Fibroblast of lung (primary cell): ENCODE data around the gene ACSS3. TPM values are rescaled to one million over a fixed set of nuclear protein-coding genes. Genes with fewer than 3 reads are reported as not detected.
"Not testable (repeated sequence)": the region's sequence is repeated elsewhere in the genome, so short reads cannot be mapped to it uniquely, and the experiment has no call there.

ENCODE experiments used
- DNase-seq, 2 donors: peaks; one replicate each; pipeline versions ENCODE4 v3.0.0 to v3.0.0-alpha.2; 2010; ENCODE audit warnings: low read depth in 2 of 2
- H2AFZ ChIP-seq: 2 replicates; pipeline ENCODE4 v1.5.1; 2012; ENCODE audit warnings: low read length, control low read depth, inconsistent platforms
- H3K27ac ChIP-seq: 2 replicates; pipeline ENCODE4 v1.5.1; 2011; ENCODE audit warnings: low read length, control low read depth; ENCODE audit not compliant: insufficient read depth
- H3K27me3 ChIP-seq: 2 replicates; pipeline ENCODE4 v1.5.1; 2011; ENCODE audit warnings: mild to moderate bottlenecking, low read length; ENCODE audit not compliant: control insufficient read depth, insufficient read depth
- H3K36me3 ChIP-seq: 2 replicates; pipeline ENCODE4 v1.5.1; 2011; ENCODE audit warnings: low read length; ENCODE audit not compliant: control insufficient read depth, insufficient read depth
- H3K4me1 ChIP-seq: 2 replicates; pipeline ENCODE4 v1.5.1; 2011; ENCODE audit warnings: low read length; ENCODE audit not compliant: control insufficient read depth, insufficient read depth; ENCODE audit errors: extremely low read depth
- H3K4me2 ChIP-seq: 2 replicates; pipeline ENCODE4 v1.5.1; 2011; ENCODE audit warnings: low read length, control low read depth; ENCODE audit not compliant: insufficient read depth; ENCODE audit errors: extremely low read depth
- H3K4me3 ChIP-seq, 4 experiments: fragments of 200-600 bp in 1 of 4; sonication (generic) in 1 of 4; replicated peaks in 1 of 4; 2 replicates each; pipeline ENCODE4 v1.5.1; 2011 to 2016; ENCODE audit warnings: low read length in 4 of 4, low read depth in 3 of 4, mild to moderate bottlenecking in 3 of 4, control low read depth in 2 of 4, inconsistent platforms in 1 of 4, mixed read lengths in 1 of 4; ENCODE audit not compliant: insufficient read depth in 1 of 4; ENCODE audit errors: control extremely low read depth in 1 of 4
- H3K79me2 ChIP-seq: 2 replicates; pipeline ENCODE4 v1.5.1; 2012; ENCODE audit warnings: mild to moderate bottlenecking, low read length, inconsistent platforms; ENCODE audit not compliant: control insufficient read depth, insufficient read depth
- H3K9ac ChIP-seq: 2 replicates; pipeline ENCODE4 v1.5.1; 2011; ENCODE audit warnings: mild to moderate bottlenecking, low read length, control low read depth; ENCODE audit not compliant: insufficient read depth
- H3K9me3 ChIP-seq: 2 replicates; pipeline ENCODE4 v1.5.1; 2012; ENCODE audit warnings: low read depth, low read length; ENCODE audit not compliant: control insufficient read depth, insufficient read depth
- H4K20me1 ChIP-seq: 2 replicates; pipeline ENCODE4 v1.5.1; 2011; ENCODE audit warnings: low read length; ENCODE audit not compliant: control insufficient read depth, insufficient read depth; ENCODE audit errors: extremely low read depth
- EZH2 ChIP-seq: IDR thresholded peaks from 2 replicates; pipeline ENCODE4 v1.5.1; 2012; ENCODE audit warnings: low read length, control low read depth, mild to moderate bottlenecking; ENCODE audit errors: missing control alignments
- polyA plus RNA-seq, 2 donors: library from polyadenylated mRNA; depleted of rRNA in 1 of 2; stranded (reverse) in 1 of 2; unstranded in 1 of 2; fragments of >200 nt; gene quantifications; 2 replicates each; pipeline ENCODE4 v1.2.1, GENCODE V29; 2011 to 2012; ENCODE audit warnings: missing spikeins in 1 of 2
- total RNA-seq: library from RNA; depleted of rRNA; stranded (reverse); fragments of >200 nt; gene quantifications from 2 replicates; pipeline ENCODE4 v1.2.1, GENCODE V29; 2014
- TF ChIP-seq, protein P1 (sequence below), 2 donors: IDR thresholded peaks in 1 of 2; conservative IDR thresholded peaks in 1 of 2; 1 replicate in 1 of 2; 2 replicates in 1 of 2; pipeline ENCODE4 v1.5.1; 2011 to 2012; ENCODE audit warnings: low read length in 2 of 2, control low read depth in 1 of 2, inconsistent platforms in 1 of 2, low read depth in 1 of 2, mild to moderate bottlenecking in 1 of 2

Gene ACSS3
- total and polyA plus RNA-seq, 2 donors (not counting 1 experiment from before 2014, with no cell fraction given), result 10.3 to 47.4 TPM

DNA sequence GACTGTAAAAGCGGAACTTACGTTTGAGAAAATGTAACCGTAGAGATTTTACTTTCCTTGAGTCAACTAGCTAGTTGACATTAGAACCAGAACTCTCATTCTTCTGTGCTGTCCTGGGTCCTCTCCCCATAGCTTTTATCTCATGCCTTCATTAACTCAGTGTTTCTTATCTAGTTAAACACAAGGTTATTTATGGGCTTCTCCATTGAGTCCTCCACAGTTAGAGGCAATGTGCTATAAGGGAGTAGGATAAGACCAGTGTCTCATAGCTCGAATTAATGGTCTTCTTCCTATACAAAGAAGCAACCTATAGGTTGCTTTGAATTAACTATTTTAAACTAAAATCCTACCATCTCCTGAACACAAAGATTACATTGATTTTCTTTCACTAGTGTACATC is 129.8 kb downstream of the ACSS3 start:
- no peak overlapping the region for H3K9ac ChIP-seq
- no peaks in the 10 kb centered on the region for H3K79me2 ChIP-seq
- DNase-seq, result no peak

DNA sequence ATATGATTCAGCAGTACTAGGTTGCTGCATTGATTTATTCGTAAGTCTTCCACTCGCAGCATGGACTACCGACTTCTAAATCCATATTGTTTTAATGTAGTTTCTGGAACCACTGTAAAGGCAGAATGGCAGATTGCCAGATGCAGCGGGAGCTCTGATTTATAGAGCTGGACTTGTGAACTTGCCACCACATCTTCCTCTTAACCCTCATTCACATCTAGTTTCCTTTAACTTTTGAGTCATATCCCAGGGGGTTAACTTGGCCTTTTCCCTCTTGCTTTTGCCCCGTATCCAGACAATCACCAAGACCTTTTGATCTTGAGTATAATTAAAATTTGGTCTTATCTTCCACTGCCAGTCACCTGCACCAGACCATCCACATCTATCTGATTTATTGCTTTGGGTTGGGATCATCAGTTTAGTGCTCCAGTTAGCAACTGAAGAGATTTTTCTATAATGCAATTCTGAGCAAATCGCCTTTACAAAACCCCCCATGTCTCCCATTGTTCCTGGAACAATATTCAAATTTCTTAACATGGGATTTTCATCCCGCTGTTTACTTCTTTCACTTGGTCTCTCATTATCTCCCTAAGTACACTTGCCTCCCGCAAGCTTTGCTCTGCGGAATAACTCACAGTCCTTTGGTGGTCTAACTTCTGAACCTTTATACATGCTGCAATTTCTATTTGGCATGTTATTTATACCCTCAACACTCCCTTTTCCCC is 130.5 kb downstream of the ACSS3 start:
- TF ChIP-seq, protein P1, sequence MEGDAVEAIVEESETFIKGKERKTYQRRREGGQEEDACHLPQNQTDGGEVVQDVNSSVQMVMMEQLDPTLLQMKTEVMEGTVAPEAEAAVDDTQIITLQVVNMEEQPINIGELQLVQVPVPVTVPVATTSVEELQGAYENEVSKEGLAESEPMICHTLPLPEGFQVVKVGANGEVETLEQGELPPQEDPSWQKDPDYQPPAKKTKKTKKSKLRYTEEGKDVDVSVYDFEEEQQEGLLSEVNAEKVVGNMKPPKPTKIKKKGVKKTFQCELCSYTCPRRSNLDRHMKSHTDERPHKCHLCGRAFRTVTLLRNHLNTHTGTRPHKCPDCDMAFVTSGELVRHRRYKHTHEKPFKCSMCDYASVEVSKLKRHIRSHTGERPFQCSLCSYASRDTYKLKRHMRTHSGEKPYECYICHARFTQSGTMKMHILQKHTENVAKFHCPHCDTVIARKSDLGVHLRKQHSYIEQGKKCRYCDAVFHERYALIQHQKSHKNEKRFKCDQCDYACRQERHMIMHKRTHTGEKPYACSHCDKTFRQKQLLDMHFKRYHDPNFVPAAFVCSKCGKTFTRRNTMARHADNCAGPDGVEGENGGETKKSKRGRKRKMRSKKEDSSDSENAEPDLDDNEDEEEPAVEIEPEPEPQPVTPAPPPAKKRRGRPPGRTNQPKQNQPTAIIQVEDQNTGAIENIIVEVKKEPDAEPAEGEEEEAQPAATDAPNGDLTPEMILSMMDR (conservative IDR thresholded peaks at IDR 0.05 in 1 of 2, IDR thresholded peaks at IDR 0.05 in 1 of 2; ENCODE audit: low read depth in 1 of 2, low read length in 2 of 2), result no peak
- no peak for TF ChIP-seq EZH2
- Histone ChIP-seq H2AFZ (no peak overlapping the region), H3K27me3 (no peaks in the 10 kb centered on the region), H3K27ac (no peak overlapping the region), H3K9me3 (no peaks in the 10 kb centered on the region), H3K36me3 (no peaks in the 10 kb centered on the region), H3K4me2 (no peak overlapping the region), H4K20me1 (no peaks in the 10 kb centered on the region), H3K79me2 (no peaks in the 10 kb centered on the region), H3K4me3 (no peak overlapping the region), H3K4me1 (peaks cover 2% of the 10 kb centered on the region), H3K9ac (no peak overlapping the region)
- DNase-seq, result peak in 1 of 2 donors; percentile 25

More for the DNA sequence above, 129.8 kb downstream of the ACSS3 start:
- peaks cover 2% of the 10 kb centered on the region for H3K4me1 ChIP-seq
- no peak overlapping the region for H3K4me3 ChIP-seq
- no peaks in the 10 kb centered on the region for H3K27me3 ChIP-seq
- no peak overlapping the region for H3K4me2 ChIP-seq
- H3K27ac ChIP-seq, result no peak overlapping the region
- no peak overlapping the region for H2AFZ ChIP-seq
- H3K9me3 ChIP-seq, result no peaks in the 10 kb centered on the region
- TF ChIP-seq, protein P1 (conservative IDR thresholded peaks at IDR 0.05 in 1 of 2, IDR thresholded peaks at IDR 0.05 in 1 of 2; ENCODE audit: low read depth in 1 of 2, low read length in 2 of 2), result no peak
- no peak for TF ChIP-seq EZH2
- no peaks in the 10 kb centered on the region for H3K36me3 ChIP-seq
- no peaks in the 10 kb centered on the region for H4K20me1 ChIP-seq

DNA sequence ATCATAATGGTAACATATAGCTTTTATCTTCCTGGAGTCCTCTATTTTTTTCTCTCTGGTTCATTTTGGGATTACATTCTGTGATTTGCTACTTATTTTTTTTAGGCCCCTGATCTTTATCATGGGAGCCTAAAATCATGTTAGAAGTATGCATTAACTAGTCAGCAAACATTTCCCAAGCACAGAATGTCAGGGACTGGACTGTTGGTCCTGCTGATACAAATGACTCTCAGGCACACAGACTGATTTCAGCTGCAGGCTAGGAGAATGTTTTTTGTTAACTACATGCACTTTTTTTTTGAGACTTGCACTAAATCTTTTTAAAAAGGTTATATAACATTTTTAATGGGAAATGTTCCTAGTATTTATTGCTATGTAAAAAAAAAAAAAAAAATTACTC is 131.1 kb downstream of the ACSS3 start:
- TF ChIP-seq, protein P1 (conservative IDR thresholded peaks at IDR 0.05 in 1 of 2, IDR thresholded peaks at IDR 0.05 in 1 of 2; ENCODE audit: low read depth in 1 of 2, low read length in 2 of 2), result no peak
- TF ChIP-seq EZH2, result no peak
- Histone ChIP-seq H2AFZ (no peak overlapping the region), H3K4me1 (peaks cover 2% of the 10 kb centered on the region), H3K9me3 (no peaks in the 10 kb centered on the region), H4K20me1 (no peaks in the 10 kb centered on the region), H3K4me2 (no peak overlapping the region), H3K27ac (no peak overlapping the region), H3K27me3 (no peaks in the 10 kb centered on the region), H3K79me2 (no peaks in the 10 kb centered on the region), H3K36me3 (no peaks in the 10 kb centered on the region), H3K4me3 (no peak overlapping the region), H3K9ac (no peak overlapping the region)
- peak; percentile 39 for DNase-seq

DNA sequence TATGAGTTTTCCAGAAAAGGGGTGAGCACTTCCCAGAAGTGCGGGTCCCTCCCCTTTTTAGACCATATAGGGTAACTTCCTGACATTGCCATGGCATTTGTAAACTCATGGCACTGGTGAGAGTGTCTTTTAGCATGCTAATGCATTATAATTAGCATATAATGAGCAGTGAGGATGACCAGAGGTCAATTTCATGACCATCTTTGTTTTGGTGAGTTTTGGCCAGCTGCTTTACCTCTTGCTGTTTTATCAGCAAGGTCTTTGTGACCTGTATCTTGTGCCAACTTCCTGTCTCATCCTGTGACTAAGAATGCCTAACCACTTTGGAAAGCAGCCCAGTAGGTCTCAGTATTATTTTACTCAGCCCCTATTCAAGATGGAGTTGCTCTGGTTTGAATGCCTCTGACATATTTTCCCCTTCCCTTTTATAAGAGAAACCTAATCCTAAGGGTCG is 131.9 kb downstream of the ACSS3 start:
- H3K4me3 ChIP-seq, H3K9ac ChIP-seq, H3K27ac ChIP-seq, H3K4me1 ChIP-seq, H3K27me3 ChIP-seq, H3K79me2 ChIP-seq, H3K36me3 ChIP-seq, H3K4me2 ChIP-seq, H2AFZ ChIP-seq, H3K9me3 ChIP-seq, H4K20me1 ChIP-seq: not testable (repeated sequence)
- peak; percentile 73 to 79 for DNase-seq
